Femur (tissue), 1 donor: ENCODE measurements around the gene FUCA1.

Experiments used
- DNase-seq: peaks from one replicate; pipeline ENCODE4 v3.0.0-alpha.2; 2017

FUCA1 gene

GRCh38 chr1:23799570-23800399 lies 68.3 kb downstream of the FUCA1 start:
- peak; percentile 80 for DNase-seq

- DNase-seq: no peak
Observed at GRCh38 chr1:23799255-23799569, 68.9 kb downstream of the FUCA1 start.

GRCh38 chr1:23798662-23799142 lies 69.4 kb downstream of the FUCA1 start:
- DNase-seq: no peak

GRCh38 chr1:23797478-23798448 lies 70.3 kb downstream of the FUCA1 start:
- no peak for DNase-seq

GRCh38 chr1:23796466-23797271 lies 71.4 kb downstream of the FUCA1 start:
- DNase-seq: no peak

GRCh38 chr1:23795676-23796465 lies 72.2 kb downstream of the FUCA1 start:
- no peak for DNase-seq
